Activated T-helper 1 cell treated with anti-CD3 and anti-CD28 coated beads, Interleukin-12 subunit alpha, Interleukin-12 subunit beta, Interleukin-2, Interleukin-4 antibody, amounts not matched to agents 30 ng/mL and 10 ng/mL and 1 ng/mL, durations not matched to agents 14 hours and 24 hours and 36 hours (primary cell): Measurements from ENCODE around the gene PRSS2. TPM values are rescaled to one million over a fixed set of nuclear protein-coding genes. Genes with fewer than 3 reads are reported as not detected.

Experiments used
- DNase-seq: peaks from one replicate; pipeline ENCODE4 v3.0.0; 2021; ENCODE audit warnings: low spot score
- H3K27ac Mint-ChIP-seq: one replicate; pipeline ENCODE4 v1.8.0; 2021; ENCODE audit warnings: mild to moderate bottlenecking, mixed read lengths
- H3K27me3 Mint-ChIP-seq: one replicate; pipeline ENCODE4 v1.8.0; 2022; ENCODE audit warnings: mild to moderate bottlenecking, moderate library complexity, mixed read lengths; ENCODE audit not compliant: insufficient read depth
- H3K36me3 Mint-ChIP-seq: one replicate; pipeline ENCODE4 v1.8.0; 2021; ENCODE audit warnings: low read depth, mixed read lengths
- H3K4me1 Mint-ChIP-seq: one replicate; pipeline ENCODE4 v1.8.0; 2021; ENCODE audit warnings: low read depth, mixed read lengths
- H3K4me3 Mint-ChIP-seq: one replicate; pipeline ENCODE4 v1.8.0; 2021; ENCODE audit warnings: mild to moderate bottlenecking, moderate library complexity, mixed read lengths
- H3K9me3 Mint-ChIP-seq: one replicate; pipeline ENCODE4 v1.8.0; 2021; ENCODE audit warnings: mixed read lengths
- intact Hi-C: fragments of 100-400 bp; cut with micrococcal nuclease; formaldehyde crosslinking; loops from one replicate; pipeline ENCODE4 v1.15.1; 2024
- total RNA-seq: library from RNA; stranded (reverse); gene quantifications from 2 replicates; pipeline ENCODE4 v1.2.3, GENCODE V29; 2022

The PRSS2 gene
- total RNA-seq, 1 donor from 2014 or later, result not detected

- H3K36me3 Mint-ChIP-seq, result peaks cover 77% of the 10 kb centered on the region
- H3K27me3 Mint-ChIP-seq, result no peaks in the 10 kb centered on the region
- intact Hi-C loops, result no loop called here
- no peak for DNase-seq
- H3K4me3 Mint-ChIP-seq, result peak overlapping the region; percentile 97
- H3K4me1 Mint-ChIP-seq, result peaks cover 46% of the 10 kb centered on the region
- H3K27ac Mint-ChIP-seq, result peak overlapping the region; percentile 98
- no peaks in the 10 kb centered on the region for H3K9me3 Mint-ChIP-seq
Observed at GRCh38 chr7:142792593-142792992, 21.8 kb downstream of the PRSS2 start.

- no peak for DNase-seq
- intact Hi-C loops, result no loop called here
- Mint-ChIP-seq H3K27ac (peak overlapping the region; percentile 98), H3K27me3 (no peaks in the 10 kb centered on the region), H3K4me1 (peaks cover 46% of the 10 kb centered on the region), H3K4me3 (peak overlapping the region; percentile 97), H3K9me3 (no peaks in the 10 kb centered on the region), H3K36me3 (peaks cover 78% of the 10 kb centered on the region)
Observed at GRCh38 chr7:142793156-142793555, 22.4 kb downstream of the PRSS2 start.

- H3K27me3 Mint-ChIP-seq, result no peaks in the 10 kb centered on the region
- intact Hi-C loops, result no loop called here
- peaks cover 67% of the 10 kb centered on the region for H3K4me1 Mint-ChIP-seq
- peak overlapping the region; percentile 98 for H3K27ac Mint-ChIP-seq
- H3K9me3 Mint-ChIP-seq, result no peaks in the 10 kb centered on the region
- DNase-seq, result no peak
- peak overlapping the region; percentile 97 for H3K4me3 Mint-ChIP-seq
- peaks cover 79% of the 10 kb centered on the region for H3K36me3 Mint-ChIP-seq
Observed at GRCh38 chr7:142795339-142795863, 24.6 kb downstream of the PRSS2 start.

DNA sequence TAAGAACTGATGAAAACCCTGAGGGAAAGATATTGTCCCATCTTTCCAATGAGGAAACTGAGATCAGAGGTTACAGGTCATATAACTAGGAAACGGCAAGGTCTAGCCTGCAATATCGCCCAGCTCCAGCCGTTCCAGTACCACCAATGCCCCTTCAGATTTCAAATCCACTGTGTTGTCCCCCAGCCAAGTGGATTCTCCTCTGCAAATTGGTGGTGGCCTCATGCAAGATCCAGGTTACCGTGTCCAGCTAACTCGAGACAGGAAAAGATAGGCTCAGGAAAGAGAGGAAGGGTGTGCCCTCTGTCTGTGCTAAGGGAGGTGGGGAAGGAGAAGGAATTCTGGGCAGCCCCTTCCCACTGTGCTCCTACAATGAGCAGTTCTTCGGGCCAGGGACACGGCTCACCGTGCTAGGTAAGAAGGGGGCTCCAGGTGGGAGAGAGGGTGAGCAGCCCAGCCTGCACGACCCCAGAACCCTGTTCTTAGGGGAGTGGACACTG is 25.3 kb downstream of the PRSS2 start:
- intact Hi-C loops, result no loop called here

GRCh38 chr7:142796501-142797390 is 26.0 kb downstream of the PRSS2 start:
- Mint-ChIP-seq H3K36me3 (peaks cover 79% of the 10 kb centered on the region), H3K4me3 (peak overlapping the region; percentile 97), H3K4me1 (peaks cover 76% of the 10 kb centered on the region), H3K27ac (peak overlapping the region; percentile 99), H3K9me3 (no peaks in the 10 kb centered on the region), H3K27me3 (no peaks in the 10 kb centered on the region)
- DNase-seq, result no peak
- intact Hi-C loops, result loop anchor here (1.0 kb wide), 1 partner anchor 11 kb away; no protein-coding TSS in a partner anchor

More for the DNA sequence above, 25.3 kb downstream of the PRSS2 start:
- peak overlapping the region; percentile 97 for H3K4me3 Mint-ChIP-seq
- peaks cover 69% of the 10 kb centered on the region for H3K4me1 Mint-ChIP-seq
- H3K9me3 Mint-ChIP-seq, result no peaks in the 10 kb centered on the region
- H3K27ac Mint-ChIP-seq, result peak overlapping the region; percentile 98
- H3K36me3 Mint-ChIP-seq, result peaks cover 80% of the 10 kb centered on the region
- H3K27me3 Mint-ChIP-seq, result no peaks in the 10 kb centered on the region
- DNase-seq, result no peak

- Mint-ChIP-seq H3K36me3 (peaks cover 82% of the 10 kb centered on the region), H3K4me3 (peak overlapping the region; percentile 97)
- no peak for DNase-seq
Observed at GRCh38 chr7:142797391-142798377, 26.9 kb downstream of the PRSS2 start.

DNA sequence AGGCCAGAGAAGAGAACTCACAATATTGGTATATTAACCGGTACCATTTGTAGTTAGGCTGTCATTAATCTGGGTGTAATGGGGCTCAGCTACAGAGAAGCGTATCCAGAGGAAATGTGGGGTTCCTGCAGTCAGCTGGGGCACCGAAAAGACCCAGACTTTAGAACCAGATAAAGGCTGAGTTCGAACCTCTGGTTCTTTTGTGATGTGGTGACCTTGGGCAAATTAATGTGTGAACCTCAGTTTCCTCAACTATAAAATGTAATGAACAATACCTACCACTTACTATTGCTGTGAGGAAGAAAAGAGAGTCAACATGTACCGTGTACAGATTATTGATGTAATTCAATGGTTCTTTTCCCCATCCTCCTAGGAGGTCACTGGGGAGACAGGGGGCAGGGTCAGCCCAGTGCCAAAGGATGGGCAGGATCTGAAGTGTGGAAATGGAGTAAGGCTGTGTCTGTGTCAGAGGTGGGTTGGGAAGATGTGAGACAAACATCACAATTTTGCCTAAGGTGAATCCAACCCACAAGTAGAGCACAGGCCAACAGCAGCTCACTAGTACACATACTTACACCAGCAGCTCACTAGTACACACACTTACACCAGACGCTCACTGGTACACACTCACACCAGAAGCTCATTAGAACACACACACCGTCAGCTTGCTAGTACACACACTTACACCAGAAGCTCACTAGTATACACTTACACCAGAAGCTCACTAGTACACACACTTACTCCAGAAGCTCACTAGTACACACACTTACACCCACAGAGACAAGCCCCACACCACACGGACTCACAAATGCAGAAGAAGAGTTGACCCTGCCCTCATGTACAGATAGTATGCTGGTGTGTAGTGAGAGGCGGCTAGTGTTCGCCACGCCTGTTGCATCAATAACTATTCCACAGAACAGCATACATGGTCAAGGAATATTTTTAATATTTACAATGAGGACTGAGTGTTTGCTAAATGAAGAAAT is 28.0 kb downstream of the PRSS2 start:
- DNase-seq, result no peak
- peaks cover 80% of the 10 kb centered on the region for H3K36me3 Mint-ChIP-seq

More at GRCh38 chr7:142797391-142798377, 26.9 kb downstream of the PRSS2 start:
- intact Hi-C loops, result loop anchor here (1.0 to 2.0 kb wide), 4 partner anchors 7 to 583 kb away; partner anchors contain the start of gene ZYX
- peak overlapping the region; percentile 99 for H3K27ac Mint-ChIP-seq
- H3K9me3 Mint-ChIP-seq, result no peaks in the 10 kb centered on the region
- peaks cover 80% of the 10 kb centered on the region for H3K4me1 Mint-ChIP-seq
- no peaks in the 10 kb centered on the region for H3K27me3 Mint-ChIP-seq

DNA sequence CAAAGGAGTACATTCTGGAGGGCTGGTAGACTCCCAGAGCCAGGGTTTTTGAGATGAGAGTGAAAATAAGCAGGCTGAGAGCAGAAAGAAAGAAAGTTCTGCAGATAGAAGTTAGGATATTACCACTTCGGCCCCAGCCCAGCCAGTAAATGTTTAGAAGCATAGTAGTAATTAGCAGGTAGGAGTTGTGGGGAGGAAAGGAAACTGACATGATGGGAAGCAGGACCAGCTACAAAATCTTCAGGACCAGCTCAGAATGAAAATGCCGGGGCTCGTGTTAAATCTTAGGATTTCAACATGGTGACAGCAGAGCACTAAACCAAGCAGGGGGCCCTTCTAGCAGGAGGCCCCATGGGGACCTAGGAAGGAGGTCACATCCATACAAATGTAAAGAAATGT is 28.7 kb downstream of the PRSS2 start:
- no peak for DNase-seq
- Mint-ChIP-seq H3K4me3 (peak overlapping the region; percentile 97), H3K36me3 (peaks cover 81% of the 10 kb centered on the region), H3K27me3 (no peaks in the 10 kb centered on the region), H3K4me1 (peaks cover 80% of the 10 kb centered on the region), H3K9me3 (no peaks in the 10 kb centered on the region), H3K27ac (peak overlapping the region; percentile 99)
- intact Hi-C loops, result loop anchor here (2.0 kb wide), 1 partner anchor 581 kb away; the partner anchor contains the start of gene ZYX

More for the DNA sequence above, 28.0 kb downstream of the PRSS2 start:
- intact Hi-C loops, result loop anchor here (1.0 to 2.0 kb wide), 3 partner anchors 8 to 582 kb away; partner anchors contain the start of gene ZYX
- peak overlapping the region; percentile 97 for H3K4me3 Mint-ChIP-seq
- H3K27ac Mint-ChIP-seq, result peak overlapping the region; percentile 99
- H3K9me3 Mint-ChIP-seq, result no peaks in the 10 kb centered on the region
- H3K27me3 Mint-ChIP-seq, result no peaks in the 10 kb centered on the region
- H3K4me1 Mint-ChIP-seq, result peaks cover 80% of the 10 kb centered on the region

GRCh38 chr7:142800088-142800487 is 29.3 kb downstream of the PRSS2 start:
- Mint-ChIP-seq H3K27me3 (no peaks in the 10 kb centered on the region), H3K4me3 (peak overlapping the region; percentile 97), H3K9me3 (no peaks in the 10 kb centered on the region), H3K27ac (peak overlapping the region; percentile 99), H3K4me1 (peaks cover 80% of the 10 kb centered on the region), H3K36me3 (peaks cover 85% of the 10 kb centered on the region)
- intact Hi-C loops, result loop anchor here (10.0 kb wide), 1 partner anchor 1875 kb away; the partner anchor contains the start of gene BRAF
- DNase-seq, result no peak

- intact Hi-C loops, result loop anchor here (10.0 kb wide), 1 partner anchor 1876 kb away; the partner anchor contains the start of gene BRAF
- no peak for DNase-seq
- peak overlapping the region; percentile 97 for H3K4me3 Mint-ChIP-seq
- H3K36me3 Mint-ChIP-seq, result peaks cover 86% of the 10 kb centered on the region
- peak overlapping the region; percentile 99 for H3K27ac Mint-ChIP-seq
- H3K9me3 Mint-ChIP-seq, result no peaks in the 10 kb centered on the region
- H3K27me3 Mint-ChIP-seq, result no peaks in the 10 kb centered on the region
- H3K4me1 Mint-ChIP-seq, result peaks cover 80% of the 10 kb centered on the region
Observed at GRCh38 chr7:142800699-142801260, 30.0 kb downstream of the PRSS2 start.
